ENCODE data around the gene TFAP2C.

TFAP2C gene

DNA sequence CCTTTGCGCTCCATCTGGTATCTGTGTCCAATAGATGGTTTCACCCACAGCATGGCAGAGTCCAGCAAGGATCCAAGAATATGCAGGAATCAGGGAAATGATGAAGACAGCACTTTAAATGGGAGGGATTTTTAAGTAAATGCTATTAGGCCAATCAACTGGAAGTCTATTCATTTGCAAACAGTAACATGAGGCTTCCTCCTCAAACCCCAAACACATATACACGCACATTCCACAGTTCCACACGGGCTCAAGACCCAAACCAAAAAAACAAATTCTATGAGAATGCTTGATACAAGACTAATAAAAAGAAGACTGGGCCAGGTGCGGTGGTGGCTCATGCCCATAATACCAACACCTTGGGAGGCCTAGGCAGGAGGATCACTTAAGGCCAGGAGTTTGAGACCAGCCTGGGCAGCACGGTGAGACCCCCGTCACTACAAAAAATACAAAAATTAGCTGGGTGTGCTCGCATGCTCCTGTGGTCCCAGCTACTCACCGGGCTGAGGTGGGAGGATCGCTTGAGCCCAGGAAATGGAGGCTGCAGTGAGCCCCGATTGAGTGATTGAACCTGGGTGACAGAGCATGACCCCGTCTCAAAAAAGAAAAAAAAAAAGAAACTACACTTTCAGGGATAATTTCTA, 21.9 kb upstream of the TFAP2C start:
- Histone ChIP-seq H3K4ac (ENCODE audit: low read depth, low read length) (peak overlapping the region; percentile 24), H3K27me3 (ENCODE audit: insufficient read depth, low read length) (no peaks in the 10 kb centered on the region), H3K4me2 (ENCODE audit: low read length) (no peak overlapping the region), H2AFZ (ENCODE audit: insufficient read depth, low read length, poor library complexity) (no peak overlapping the region), H3K18ac (ENCODE audit: low read length) (no peak overlapping the region), H2BK5ac (ENCODE audit: low read depth, low read length, poor library complexity) (peak overlapping the region; percentile 68), H3K79me2 (ENCODE audit: control insufficient read depth, insufficient read depth, low read length, poor library complexity) (no peaks in the 10 kb centered on the region), H3K23ac (ENCODE audit: low read length) (no peak overlapping the region), H4K8ac (ENCODE audit: low read depth, low read length) (peak overlapping the region; percentile 44), H3K9me3 (ENCODE audit: insufficient read depth, low read depth, low read length) (peaks cover 5% of the 10 kb centered on the region), H2AK5ac (ENCODE audit: low read length) (peak overlapping the region; percentile 93), H3K4me3 (ENCODE audit: low read depth, low read length) (no peak overlapping the region), H4K12ac (ENCODE audit: low read depth, low read length) (no peak overlapping the region), H3K79me1 (ENCODE audit: low read length) (peaks cover 16% of the 10 kb centered on the region), H2BK12ac (ENCODE audit: low read length) (peak overlapping the region; percentile 85), H3K9ac (ENCODE audit: low read length) (no peak overlapping the region), H3K4me1 (ENCODE audit: control insufficient read depth in 1 of 2, insufficient read depth in 2 of 2, low read length in 2 of 2) (peaks cover 11 to 14% of the 10 kb centered on the region in 2 experiments), H2BK120ac (ENCODE audit: insufficient read depth, low read length, poor library complexity) (peak overlapping the region; percentile 86), H3K36me3 (ENCODE audit: control insufficient read depth in 1 of 2, insufficient read depth in 2 of 2, low read length in 2 of 2) (no peaks in the 10 kb centered on the region), H3K27ac (ENCODE audit: low read depth, low read length) (peak overlapping the region; percentile 67), H4K91ac (ENCODE audit: low read depth, low read length) (peak overlapping the region; percentile 81), H3K14ac (ENCODE audit: low read length) (peak overlapping the region; percentile 78)
- WGBS (ENCODE audit: extremely low coverage, insufficient coverage, insufficient read length) = no CpG with 5 or more reads among the region's 11 CpGs
- DNase-seq = no peak

DNA sequence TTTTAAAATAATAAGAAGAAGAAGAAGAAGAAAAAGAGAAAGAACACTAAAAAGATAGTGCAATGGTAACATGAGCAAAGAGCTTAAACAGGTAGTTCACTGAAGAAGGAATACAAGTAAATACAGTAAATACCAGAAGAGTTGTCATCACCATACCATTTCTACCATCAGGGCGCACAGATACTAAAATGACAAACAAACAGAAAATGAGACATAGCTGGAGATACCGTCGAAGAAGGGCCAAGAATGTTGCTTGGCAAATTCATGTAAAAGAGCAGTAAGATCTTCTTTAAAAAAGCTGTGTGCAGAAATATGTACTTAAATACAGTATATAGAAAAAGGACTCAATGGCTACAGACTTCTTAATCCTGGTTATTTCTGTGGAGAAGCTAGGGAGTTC, 20.7 kb upstream of the TFAP2C start:
- Histone ChIP-seq H4K91ac (ENCODE audit: low read depth, low read length) (no peak overlapping the region), H3K79me1 (ENCODE audit: low read length) (peaks cover 16% of the 10 kb centered on the region), H2BK12ac (ENCODE audit: low read length) (no peak overlapping the region), H3K23ac (ENCODE audit: low read length) (no peak overlapping the region), H3K4me2 (ENCODE audit: low read length) (no peak overlapping the region), H3K18ac (ENCODE audit: low read length) (no peak overlapping the region), H2BK120ac (ENCODE audit: insufficient read depth, low read length, poor library complexity) (no peak overlapping the region), H3K14ac (ENCODE audit: low read length) (no peak overlapping the region), H4K12ac (ENCODE audit: low read depth, low read length) (no peak overlapping the region), H2AK5ac (ENCODE audit: low read length) (no peak overlapping the region), H3K9ac (ENCODE audit: low read length) (no peak overlapping the region), H2AFZ (ENCODE audit: insufficient read depth, low read length, poor library complexity) (no peak overlapping the region), H3K27ac (ENCODE audit: low read depth, low read length) (peak overlapping the region; percentile 56), H3K79me2 (ENCODE audit: control insufficient read depth, insufficient read depth, low read length, poor library complexity) (no peaks in the 10 kb centered on the region), H3K36me3 (ENCODE audit: control insufficient read depth in 1 of 2, insufficient read depth in 2 of 2, low read length in 2 of 2) (no peaks in the 10 kb centered on the region), H3K4ac (ENCODE audit: low read depth, low read length) (no peak overlapping the region), H3K9me3 (ENCODE audit: insufficient read depth, low read depth, low read length) (peaks cover 5% of the 10 kb centered on the region), H4K8ac (ENCODE audit: low read depth, low read length) (no peak overlapping the region), H3K27me3 (ENCODE audit: insufficient read depth, low read length) (no peaks in the 10 kb centered on the region), H3K4me1 (ENCODE audit: control insufficient read depth in 1 of 2, insufficient read depth in 2 of 2, low read length in 2 of 2) (peaks cover 11 to 14% of the 10 kb centered on the region in 2 experiments), H2BK5ac (ENCODE audit: low read depth, low read length, poor library complexity) (no peak overlapping the region), H3K4me3 (ENCODE audit: low read depth, low read length) (no peak overlapping the region)
- no CpG with 5 or more reads among the region's 3 CpGs for WGBS (ENCODE audit: extremely low coverage, insufficient coverage, insufficient read length)
- peak; percentile 71 to 89 for DNase-seq

DNA sequence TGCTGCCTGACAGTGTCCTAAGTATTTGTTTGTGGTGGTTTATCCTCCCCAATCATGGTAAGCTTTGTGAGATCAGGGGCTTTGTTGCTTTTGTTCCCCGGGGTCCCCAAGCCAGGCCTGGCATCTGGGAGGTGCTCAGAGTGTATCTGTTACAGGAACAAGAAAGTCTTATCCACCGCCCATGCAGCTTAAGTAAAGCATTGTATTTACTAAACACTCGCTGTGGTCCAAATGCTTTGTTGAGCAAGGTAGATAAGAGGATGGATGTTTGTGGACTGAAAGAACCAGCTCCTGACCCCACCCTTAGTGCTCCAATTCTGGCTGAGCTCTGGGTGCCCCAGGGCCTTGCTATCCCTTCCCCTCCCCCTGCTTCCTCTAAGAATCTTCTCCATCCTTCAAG, 19.8 kb upstream of the TFAP2C start:
- peaks cover 11 to 14% of the 10 kb centered on the region in 2 experiments for H3K4me1 ChIP-seq (ENCODE audit: control insufficient read depth in 1 of 2, insufficient read depth in 2 of 2, low read length in 2 of 2)
- peak overlapping the region; percentile 34 for H4K8ac ChIP-seq (ENCODE audit: low read depth, low read length)
- H3K9ac ChIP-seq (ENCODE audit: low read length) = no peak overlapping the region
- peak overlapping the region; percentile 66 for H4K91ac ChIP-seq (ENCODE audit: low read depth, low read length)
- no peak overlapping the region for H2AK5ac ChIP-seq (ENCODE audit: low read length)
- no peaks in the 10 kb centered on the region for H3K27me3 ChIP-seq (ENCODE audit: insufficient read depth, low read length)
- no peak overlapping the region for H3K23ac ChIP-seq (ENCODE audit: low read length)
- peaks cover 16% of the 10 kb centered on the region for H3K79me1 ChIP-seq (ENCODE audit: low read length)
- H3K36me3 ChIP-seq (ENCODE audit: control insufficient read depth in 1 of 2, insufficient read depth in 2 of 2, low read length in 2 of 2) = no peaks in the 10 kb centered on the region
- peak overlapping the region; percentile 68 for H2BK120ac ChIP-seq (ENCODE audit: insufficient read depth, low read length, poor library complexity)
- no peak overlapping the region for H3K18ac ChIP-seq (ENCODE audit: low read length)
- H3K4me3 ChIP-seq (ENCODE audit: low read depth, low read length) = no peak overlapping the region
- no CpG with 5 or more reads among the region's 3 CpGs for WGBS (ENCODE audit: extremely low coverage, insufficient coverage, insufficient read length)
- H2AFZ ChIP-seq (ENCODE audit: insufficient read depth, low read length, poor library complexity) = no peak overlapping the region
- peak overlapping the region; percentile 90 for H2BK5ac ChIP-seq (ENCODE audit: low read depth, low read length, poor library complexity)
- H3K4ac ChIP-seq (ENCODE audit: low read depth, low read length) = no peak overlapping the region
- no peak overlapping the region for H3K4me2 ChIP-seq (ENCODE audit: low read length)
- peak overlapping the region; percentile 27 for H2BK12ac ChIP-seq (ENCODE audit: low read length)
- no peaks in the 10 kb centered on the region for H3K79me2 ChIP-seq (ENCODE audit: control insufficient read depth, insufficient read depth, low read length, poor library complexity)
- no peak overlapping the region for H4K12ac ChIP-seq (ENCODE audit: low read depth, low read length)
- peak in 1 of 2 donors; percentile 57 for DNase-seq
- H3K9me3 ChIP-seq (ENCODE audit: insufficient read depth, low read depth, low read length) = peaks cover 5% of the 10 kb centered on the region
- H3K14ac ChIP-seq (ENCODE audit: low read length) = peak overlapping the region; percentile 42
- H3K27ac ChIP-seq (ENCODE audit: low read depth, low read length) = peak overlapping the region; percentile 56

GRCh38 chr20:56610098-56610497, 19.0 kb upstream of the TFAP2C start:
- H3K18ac ChIP-seq (ENCODE audit: low read length) = no peak overlapping the region
- peak; percentile 86 to 93 for DNase-seq
- no peak overlapping the region for H2BK5ac ChIP-seq (ENCODE audit: low read depth, low read length, poor library complexity)
- H3K4me1 ChIP-seq (ENCODE audit: control insufficient read depth in 1 of 2, insufficient read depth in 2 of 2, low read length in 2 of 2) = peaks cover 11 to 14% of the 10 kb centered on the region in 2 experiments
- no peak overlapping the region for H3K4ac ChIP-seq (ENCODE audit: low read depth, low read length)
- no peak overlapping the region for H3K9ac ChIP-seq (ENCODE audit: low read length)
- peaks cover 5% of the 10 kb centered on the region for H3K9me3 ChIP-seq (ENCODE audit: insufficient read depth, low read depth, low read length)
- peak overlapping the region; percentile 41 for H4K8ac ChIP-seq (ENCODE audit: low read depth, low read length)
- H2AK5ac ChIP-seq (ENCODE audit: low read length) = peak overlapping the region; percentile 64
- no CpG with 5 or more reads among the region's 6 CpGs for WGBS (ENCODE audit: extremely low coverage, insufficient coverage, insufficient read length)
- no peak overlapping the region for H2AFZ ChIP-seq (ENCODE audit: insufficient read depth, low read length, poor library complexity)
- H3K27me3 ChIP-seq (ENCODE audit: insufficient read depth, low read length) = no peaks in the 10 kb centered on the region
- no peaks in the 10 kb centered on the region for H3K79me2 ChIP-seq (ENCODE audit: control insufficient read depth, insufficient read depth, low read length, poor library complexity)
- peak overlapping the region; percentile 45 for H3K14ac ChIP-seq (ENCODE audit: low read length)
- peak overlapping the region; percentile 50 for H2BK12ac ChIP-seq (ENCODE audit: low read length)
- H4K12ac ChIP-seq (ENCODE audit: low read depth, low read length) = no peak overlapping the region
- peak overlapping the region; percentile 68 for H2BK120ac ChIP-seq (ENCODE audit: insufficient read depth, low read length, poor library complexity)
- H3K79me1 ChIP-seq (ENCODE audit: low read length) = peaks cover 16% of the 10 kb centered on the region
- no peak overlapping the region for H3K27ac ChIP-seq (ENCODE audit: low read depth, low read length)
- no peak overlapping the region for H3K4me2 ChIP-seq (ENCODE audit: low read length)
- peak overlapping the region; percentile 85 for H4K91ac ChIP-seq (ENCODE audit: low read depth, low read length)
- no peak overlapping the region for H3K23ac ChIP-seq (ENCODE audit: low read length)
- H3K36me3 ChIP-seq (ENCODE audit: control insufficient read depth in 1 of 2, insufficient read depth in 2 of 2, low read length in 2 of 2) = no peaks in the 10 kb centered on the region
- H3K4me3 ChIP-seq (ENCODE audit: low read depth, low read length) = no peak overlapping the region
